ENCODE measurements around the gene AGRN.
"Not testable (repeated sequence)": the region's sequence is repeated elsewhere in the genome, so short reads cannot be mapped to it uniquely, and the experiment has no call there.

AGRN gene

GRCh38 chr1:1052003-1052840, 32.3 kb downstream of the AGRN start:
- TF ChIP-seq CTCF (IDR thresholded peaks at IDR 0.05; ENCODE audit: low read depth, low read length, missing control alignments): no peak
- DNase-seq (ENCODE audit: extremely low read depth, low read depth): no peak
- no peak overlapping the region for H3K4me3 ChIP-seq (replicated peaks; ENCODE audit: low read depth, low read length)

DNA sequence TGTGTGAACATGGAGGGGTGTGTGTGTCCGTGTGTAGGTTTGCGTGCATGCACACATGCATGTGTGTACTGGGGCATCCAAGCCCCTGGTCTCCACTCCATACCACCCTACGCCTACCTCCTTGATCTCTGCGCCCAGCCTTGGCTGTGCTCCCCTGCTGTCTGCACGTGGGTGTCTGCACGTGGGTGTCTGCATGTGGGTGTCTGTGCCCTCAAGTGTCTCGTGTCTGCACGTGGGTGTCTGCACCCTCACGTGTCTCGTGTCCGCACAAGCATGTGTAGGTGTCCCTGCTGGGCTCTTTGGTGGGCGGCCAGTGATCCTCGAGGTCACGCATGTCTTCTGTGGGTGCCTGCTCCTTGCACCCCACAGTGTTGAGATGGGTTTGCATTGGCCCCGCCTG, 33.1 kb downstream of the AGRN start:
- TF ChIP-seq CTCF (IDR thresholded peaks at IDR 0.05; ENCODE audit: low read depth, low read length, missing control alignments): no peak
- no peak for DNase-seq (ENCODE audit: extremely low read depth, low read depth)
- no peak overlapping the region for H3K4me3 ChIP-seq (replicated peaks; ENCODE audit: low read depth, low read length)

DNA sequence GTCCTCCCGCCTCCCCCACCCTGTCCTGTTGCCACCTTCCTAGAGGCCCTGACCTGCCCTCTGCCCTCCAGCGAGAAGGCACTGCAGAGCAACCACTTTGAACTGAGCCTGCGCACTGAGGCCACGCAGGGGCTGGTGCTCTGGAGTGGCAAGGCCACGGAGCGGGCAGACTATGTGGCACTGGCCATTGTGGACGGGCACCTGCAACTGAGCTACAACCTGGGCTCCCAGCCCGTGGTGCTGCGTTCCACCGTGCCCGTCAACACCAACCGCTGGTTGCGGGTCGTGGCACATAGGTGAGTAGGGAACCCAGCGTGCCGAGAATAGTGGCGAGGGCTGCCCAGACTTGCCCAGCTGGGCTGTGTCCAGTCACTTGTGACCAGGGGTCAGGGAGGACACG, 33.8 kb downstream of the AGRN start:
- no peak for DNase-seq (ENCODE audit: extremely low read depth, low read depth)
- no peak for TF ChIP-seq CTCF (IDR thresholded peaks at IDR 0.05; ENCODE audit: low read depth, low read length, missing control alignments)
- H3K4me3 ChIP-seq (replicated peaks; ENCODE audit: low read depth, low read length): no peak overlapping the region

GRCh38 chr1:1054099-1054700, 34.3 kb downstream of the AGRN start:
- no peak for DNase-seq (ENCODE audit: extremely low read depth, low read depth)
- H3K4me3 ChIP-seq (replicated peaks; ENCODE audit: low read depth, low read length): no peak overlapping the region
- TF ChIP-seq CTCF (IDR thresholded peaks at IDR 0.05; ENCODE audit: low read depth, low read length, missing control alignments): no peak

- no peak for TF ChIP-seq CTCF (IDR thresholded peaks at IDR 0.05; ENCODE audit: low read depth, low read length, missing control alignments)
- no peak for DNase-seq (ENCODE audit: extremely low read depth, low read depth)
- H3K4me3 ChIP-seq (replicated peaks; ENCODE audit: low read depth, low read length): no peak overlapping the region
Measured at GRCh38 chr1:1054971-1055370, 35.1 kb downstream of the AGRN start.

DNA sequence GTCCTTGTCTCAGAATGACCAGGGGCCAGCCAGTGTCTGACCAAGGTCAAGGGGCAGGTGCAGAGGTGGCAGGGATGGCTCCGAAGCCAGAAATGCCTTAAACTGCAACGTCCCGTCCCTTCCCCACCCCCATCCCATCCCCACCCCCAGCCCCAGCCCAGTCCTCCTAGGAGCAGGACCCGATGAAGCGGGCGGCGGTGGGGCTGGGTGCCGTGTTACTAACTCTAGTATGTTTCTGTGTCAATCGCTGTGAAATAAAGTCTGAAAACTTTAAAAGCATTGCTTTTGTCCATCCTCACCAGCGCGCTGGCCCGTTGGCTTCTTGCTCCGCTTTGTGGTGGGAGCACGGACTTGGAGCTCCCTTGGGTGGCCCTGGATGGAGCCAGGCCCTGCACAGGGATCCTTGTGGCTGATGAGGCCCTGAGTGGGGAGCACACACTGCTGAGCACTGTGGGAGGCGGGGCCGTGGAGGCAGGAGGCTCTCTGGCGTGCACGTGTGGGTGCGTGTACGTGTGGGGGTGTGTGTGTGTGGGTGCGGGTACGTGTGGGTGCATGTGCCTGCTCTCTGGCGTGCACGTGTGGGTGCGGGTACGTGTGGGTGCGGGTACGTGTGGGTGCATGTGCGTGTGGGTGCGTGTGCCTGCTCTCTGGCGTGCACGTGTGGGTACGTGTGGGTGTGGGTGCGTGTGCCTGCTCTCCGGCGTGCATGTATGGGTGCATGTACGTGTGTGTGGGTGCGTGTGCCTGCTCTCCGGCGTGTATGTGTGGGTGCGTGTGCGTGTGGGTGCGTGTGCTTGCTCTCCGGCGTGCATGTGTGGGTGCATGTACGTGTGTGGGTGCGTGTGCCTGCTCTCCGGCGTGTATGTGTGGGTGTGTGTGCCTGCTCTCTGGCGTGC, 36.2 kb downstream of the AGRN start:
- H3K4me3 ChIP-seq (replicated peaks; ENCODE audit: low read depth, low read length): no peak overlapping the region
- TF ChIP-seq CTCF (IDR thresholded peaks at IDR 0.05; ENCODE audit: low read depth, low read length, missing control alignments): no peak
- no peak for DNase-seq (ENCODE audit: extremely low read depth, low read depth)

- DNase-seq (ENCODE audit: extremely low read depth, low read depth): not testable (repeated sequence)
Measured at GRCh38 chr1:1057769-1058087, 37.8 kb downstream of the AGRN start.

More at GRCh38 chr1:1057769-1058087, 37.8 kb downstream of the AGRN start:
- not testable (repeated sequence) for H3K4me3 ChIP-seq (replicated peaks; ENCODE audit: low read depth, low read length)

Data from HFF-Myc (cell line).